K562 (cell line): ENCODE data around the gene PHACTR3.

Experiments used
- ARID3A ChIP-seq: IDR thresholded peaks from 2 replicates; pipeline ENCODE4 v1.6.1; 2012; ENCODE audit warnings: low read depth, low read length, improper control_type of control experiment, borderline replicate concordance
- EP300 ChIP-seq: IDR thresholded peaks from 2 replicates; pipeline ENCODE4 v1.6.1; 2012; ENCODE audit warnings: low read length, improper control_type of control experiment
- EZH2 ChIP-seq: IDR thresholded peaks from 2 replicates; pipeline ENCODE4 v1.6.1; 2012; ENCODE audit warnings: low read depth, mild to moderate bottlenecking, inconsistent platforms, low read length, borderline replicate concordance
- GABPA ChIP-seq: fragments of 200-800 bp; sonication (Bioruptor generic); conservative IDR thresholded peaks from 2 replicates; pipeline ENCODE4 v1.6.1; 2016; ENCODE audit warnings: low read depth, missing genetic modification characterization, missing compliant biosample characterization
- MXD1 ChIP-seq: fragments of 250-450 bp; sonication (Bioruptor Pico); IDR thresholded peaks from 2 replicates; pipeline ENCODE4 v1.8.0; 2021; ENCODE audit warnings: borderline replicate concordance, mild to moderate bottlenecking, moderate library complexity; ENCODE audit not compliant: poor library complexity, severe bottlenecking
- POLR2AphosphoS5 ChIP-seq: IDR thresholded peaks from 2 replicates; pipeline ENCODE4 v1.6.1; 2011; ENCODE audit warnings: mild to moderate bottlenecking, low read depth, low read length, moderate library complexity; ENCODE audit not compliant: control insufficient read depth, insufficient read depth
- TCF7L2 ChIP-seq: fragments of 150-350 bp; IDR thresholded peaks from 2 replicates; pipeline ENCODE4 v1.6.1; 2016; ENCODE audit warnings: low read depth, mild to moderate bottlenecking, low read length, moderate library complexity
- YY1 ChIP-seq, 3 experiments: IDR thresholded peaks; 2 replicates each; pipeline ENCODE4 v1.6.1; 2011; ENCODE audit warnings: low read length in 2 of 3, mild to moderate bottlenecking in 2 of 3, moderate library complexity in 2 of 3, borderline replicate concordance in 1 of 3, control low read depth in 1 of 3, low read depth in 1 of 3; ENCODE audit not compliant: insufficient read depth in 3 of 3, insufficient replicate concordance in 2 of 3, control insufficient read depth in 1 of 3, insufficient read length in 1 of 3; ENCODE audit errors: extremely low read depth in 1 of 3
- ZNF445 ChIP-seq: fragments of 250-450 bp; sonication (Bioruptor Pico); IDR thresholded peaks from 2 replicates; pipeline ENCODE4 v1.4.0; 2020; ENCODE audit warnings: low read depth, mild to moderate bottlenecking, moderate library complexity
- TF ChIP-seq, protein P1 (sequence below), 3 experiments: IDR thresholded peaks in 2 of 3; conservative IDR thresholded peaks in 1 of 3; 2 replicates each; pipeline ENCODE4 v1.5.1; 2011 to 2012; ENCODE audit warnings: low read length in 3 of 3, mild to moderate bottlenecking in 3 of 3, control low read depth in 2 of 3, improper control_type of control experiment in 1 of 3, inconsistent platforms in 1 of 3, low read depth in 1 of 3, mixed read lengths in 1 of 3, moderate library complexity in 1 of 3; ENCODE audit not compliant: insufficient read depth in 2 of 3
- TF ChIP-seq, protein P2 (sequence below): fragments of 250-450 bp; sonication (Bioruptor Pico); IDR thresholded peaks from 2 replicates; pipeline ENCODE4 v1.8.0; 2022; ENCODE audit warnings: moderate library complexity, mild to moderate bottlenecking, inconsistent platforms

GRCh38 chr20:59740621-59741020 lies 136.3 kb downstream of the PHACTR3 start:
- TF ChIP-seq EP300 (no peak), ZNF445 (CRISPR knock-in tag) (no peak), POLR2AphosphoS5 (no peak), TCF7L2 (no peak), ARID3A (no peak), EZH2 (no peak), GABPA (tag) (no peak), YY1 (IDR thresholded peaks at IDR 0.05; ENCODE audit: borderline replicate concordance in 1 of 3, control insufficient read depth in 1 of 3, extremely low read depth in 1 of 3, insufficient read depth in 3 of 3, insufficient read length in 1 of 3, insufficient replicate concordance in 2 of 3, low read depth in 1 of 3, low read length in 2 of 3) (no peak), MXD1 (CRISPR knock-in tag) (no peak)
- TF ChIP-seq, protein P1, sequence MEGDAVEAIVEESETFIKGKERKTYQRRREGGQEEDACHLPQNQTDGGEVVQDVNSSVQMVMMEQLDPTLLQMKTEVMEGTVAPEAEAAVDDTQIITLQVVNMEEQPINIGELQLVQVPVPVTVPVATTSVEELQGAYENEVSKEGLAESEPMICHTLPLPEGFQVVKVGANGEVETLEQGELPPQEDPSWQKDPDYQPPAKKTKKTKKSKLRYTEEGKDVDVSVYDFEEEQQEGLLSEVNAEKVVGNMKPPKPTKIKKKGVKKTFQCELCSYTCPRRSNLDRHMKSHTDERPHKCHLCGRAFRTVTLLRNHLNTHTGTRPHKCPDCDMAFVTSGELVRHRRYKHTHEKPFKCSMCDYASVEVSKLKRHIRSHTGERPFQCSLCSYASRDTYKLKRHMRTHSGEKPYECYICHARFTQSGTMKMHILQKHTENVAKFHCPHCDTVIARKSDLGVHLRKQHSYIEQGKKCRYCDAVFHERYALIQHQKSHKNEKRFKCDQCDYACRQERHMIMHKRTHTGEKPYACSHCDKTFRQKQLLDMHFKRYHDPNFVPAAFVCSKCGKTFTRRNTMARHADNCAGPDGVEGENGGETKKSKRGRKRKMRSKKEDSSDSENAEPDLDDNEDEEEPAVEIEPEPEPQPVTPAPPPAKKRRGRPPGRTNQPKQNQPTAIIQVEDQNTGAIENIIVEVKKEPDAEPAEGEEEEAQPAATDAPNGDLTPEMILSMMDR (IDR thresholded peaks at IDR 0.05 in 2 of 3, conservative IDR thresholded peaks at IDR 0.05 in 1 of 3; ENCODE audit: insufficient read depth in 2 of 3, low read depth in 1 of 3, low read length in 3 of 3) = no peak
- TF ChIP-seq, protein P2, sequence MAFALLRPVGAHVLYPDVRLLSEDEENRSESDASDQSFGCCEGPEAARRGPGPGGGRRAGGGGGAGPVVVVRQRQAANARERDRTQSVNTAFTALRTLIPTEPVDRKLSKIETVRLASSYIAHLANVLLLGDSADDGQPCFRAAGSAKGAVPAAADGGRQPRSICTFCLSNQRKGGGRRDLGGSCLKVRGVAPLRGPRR (CRISPR knock-in tag) = no peak
